Upper lobe of left lung (tissue), 6 donors: Measurements from ENCODE around the gene FRK. TPM values are rescaled to one million over a fixed set of nuclear protein-coding genes. Genes with fewer than 3 reads are reported as not detected.

Source experiments
- ATAC-seq, 2 donors: fragments of 200-7000 bp; cut with Tn5 transposase; one replicate each; pipeline ENCODE4 v1.9.1; 2022; ENCODE audit warnings: mild to moderate bottlenecking in 2 of 2, moderate library complexity in 2 of 2; ENCODE audit not compliant: low FRiP score in 2 of 2
- DNase-seq, 2 donors: peaks; one replicate each; pipeline ENCODE4 v3.0.0-alpha.2; 2019 to 2020
- H3K27ac ChIP-seq, 4 donors: fragments of 200-600 bp; sonication (generic); one replicate each; pipeline ENCODE4 v1.5.1; 2016 to 2019
- H3K27me3 ChIP-seq, 4 donors: fragments of 200-600 bp; sonication (generic); one replicate each; pipeline ENCODE4 v1.5.1; 2017 to 2019
- H3K36me3 ChIP-seq, 4 donors: fragments of 200-600 bp; sonication (generic); one replicate each; pipeline ENCODE4 v1.5.1; 2016 to 2019
- H3K4me1 ChIP-seq, 4 donors: fragments of 200-600 bp; sonication (generic); one replicate each; pipeline ENCODE4 v1.5.1; 2018 to 2019
- H3K4me3 ChIP-seq, 4 donors: fragments of 200-600 bp; sonication (generic); one replicate each; pipeline ENCODE4 v1.5.1; 2017 to 2019; ENCODE audit warnings: mild to moderate bottlenecking in 2 of 4, moderate library complexity in 1 of 4
- H3K9me3 ChIP-seq, 4 donors: fragments of 200-600 bp; sonication (generic); one replicate each; pipeline ENCODE4 v1.5.1; 2018 to 2019
- EP300 ChIP-seq, 4 donors: sonication (generic); formaldehyde crosslinking; IDR thresholded peaks; one replicate each; pipeline ENCODE4 v1.5.1; 2017; ENCODE audit warnings: antibody characterized with exemption in 4 of 4, control low read depth in 2 of 4
- POLR2A ChIP-seq, 4 donors: fragments of 450-650 bp; IDR thresholded peaks; one replicate each; pipeline ENCODE4 v1.5.1; 2016 to 2017; ENCODE audit warnings: antibody characterized with exemption in 4 of 4, mild to moderate bottlenecking in 2 of 4
- POLR2AphosphoS5 ChIP-seq, 2 donors: sonication (generic); formaldehyde crosslinking; IDR thresholded peaks; one replicate each; pipeline ENCODE4 v1.5.1; 2017; ENCODE audit warnings: antibody characterized with exemption in 2 of 2
- WGBS, 2 donors: methylation state at CpG; one replicate each; pipeline ENCODE4 v1.1.5; 2017 to 2018; 5-methylcytosine and 5-hydroxymethylcytosine counted together
- total RNA-seq, 6 donors: library from RNA; depleted of rRNA in 4 of 6; stranded (reverse); fragments of >200 nt in 4 of 6; gene quantifications; one replicate each; pipeline versions ENCODE4 v1.1.0 to v1.2.1, GENCODE V29; 2016 to 2021
- TF ChIP-seq, protein P1 (sequence below), 6 experiments: fragments of 450-650 bp in 4 of 6; fragments of 200-600 bp in 2 of 6; sonication (generic) in 2 of 6; IDR thresholded peaks; one replicate each; pipeline ENCODE4 v1.5.1; 2016 to 2019; ENCODE audit warnings: antibody characterized with exemption in 6 of 6
- donor health status: DM: no; HTN: no; CAD: no; lungs with moderate emphysema.
- donor health status: DM: no; HTN: yes; CAD: no; lungs with severe emphysema.

FRK gene
- total RNA-seq, 6 donors from 2014 or later, result 2.2 to 9.8 (median 5.9) TPM

DNA sequence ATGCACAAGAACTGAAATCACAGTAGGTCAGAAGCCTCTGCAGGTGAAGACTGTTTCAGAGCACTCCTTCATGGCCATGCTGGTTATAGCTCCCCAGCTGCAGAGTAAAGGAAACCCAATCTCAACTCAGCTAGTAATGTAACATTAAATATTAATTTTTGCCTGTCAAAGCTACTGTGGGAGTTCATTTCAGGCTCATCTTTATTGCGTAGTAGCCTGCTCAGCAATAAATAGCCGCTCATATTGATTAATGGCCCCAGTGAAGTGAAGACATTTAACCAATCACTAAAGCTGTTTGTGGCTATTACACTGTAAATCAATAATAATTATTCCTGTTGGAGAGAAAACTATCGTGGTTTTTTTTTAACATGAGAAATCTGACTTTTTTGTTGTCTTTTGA lies 101.7 kb downstream of the FRK start:
- H3K4me3 ChIP-seq, result no peak overlapping the region
- TF ChIP-seq EP300 (IDR thresholded peaks at IDR 0.05) (no peak), POLR2AphosphoS5 (IDR thresholded peaks at IDR 0.05) (no peak), POLR2A (IDR thresholded peaks at IDR 0.05) (no peak)
- TF ChIP-seq, protein P1, sequence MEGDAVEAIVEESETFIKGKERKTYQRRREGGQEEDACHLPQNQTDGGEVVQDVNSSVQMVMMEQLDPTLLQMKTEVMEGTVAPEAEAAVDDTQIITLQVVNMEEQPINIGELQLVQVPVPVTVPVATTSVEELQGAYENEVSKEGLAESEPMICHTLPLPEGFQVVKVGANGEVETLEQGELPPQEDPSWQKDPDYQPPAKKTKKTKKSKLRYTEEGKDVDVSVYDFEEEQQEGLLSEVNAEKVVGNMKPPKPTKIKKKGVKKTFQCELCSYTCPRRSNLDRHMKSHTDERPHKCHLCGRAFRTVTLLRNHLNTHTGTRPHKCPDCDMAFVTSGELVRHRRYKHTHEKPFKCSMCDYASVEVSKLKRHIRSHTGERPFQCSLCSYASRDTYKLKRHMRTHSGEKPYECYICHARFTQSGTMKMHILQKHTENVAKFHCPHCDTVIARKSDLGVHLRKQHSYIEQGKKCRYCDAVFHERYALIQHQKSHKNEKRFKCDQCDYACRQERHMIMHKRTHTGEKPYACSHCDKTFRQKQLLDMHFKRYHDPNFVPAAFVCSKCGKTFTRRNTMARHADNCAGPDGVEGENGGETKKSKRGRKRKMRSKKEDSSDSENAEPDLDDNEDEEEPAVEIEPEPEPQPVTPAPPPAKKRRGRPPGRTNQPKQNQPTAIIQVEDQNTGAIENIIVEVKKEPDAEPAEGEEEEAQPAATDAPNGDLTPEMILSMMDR (IDR thresholded peaks at IDR 0.05), result no peak
- WGBS, 2 donors, result 90 to 95% methylated on average over 3 of the region's 3 CpGs

DNA sequence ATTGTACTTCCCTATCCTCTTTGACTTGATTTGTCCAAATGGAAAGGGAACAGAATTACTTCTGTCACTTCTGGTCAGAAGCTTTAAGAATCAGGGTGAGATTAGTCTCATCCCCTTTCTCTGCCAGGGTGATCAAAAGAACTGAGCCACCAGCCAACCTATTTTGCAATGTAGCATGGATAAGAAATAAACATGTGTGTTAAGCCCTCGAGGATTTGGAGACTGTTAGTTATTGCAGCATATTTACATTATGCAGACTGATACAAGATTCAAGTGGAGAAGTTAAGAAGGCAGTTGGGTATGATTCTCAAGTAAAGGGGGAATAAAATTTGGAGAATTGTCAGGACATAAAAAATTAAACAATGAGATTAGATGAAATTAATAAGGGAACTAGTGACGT lies 106.0 kb downstream of the FRK start:
- no peaks in the 10 kb centered on the region for H3K9me3 ChIP-seq
- H3K4me1 ChIP-seq, result no peaks in the 10 kb centered on the region
- H3K4me3 ChIP-seq, result no peak overlapping the region
- H3K36me3 ChIP-seq, result no peaks in the 10 kb centered on the region
- H3K27ac ChIP-seq, result no peak overlapping the region
- H3K27me3 ChIP-seq, result no peaks in the 10 kb centered on the region
- no peak for DNase-seq
- no peak for TF ChIP-seq POLR2AphosphoS5 (IDR thresholded peaks at IDR 0.05)
- TF ChIP-seq, protein P1 (IDR thresholded peaks at IDR 0.05), result no peak
- no peak for TF ChIP-seq POLR2A (IDR thresholded peaks at IDR 0.05)
- no peak for TF ChIP-seq EP300 (IDR thresholded peaks at IDR 0.05)
- WGBS, 2 donors, result 49 to 55% methylated on average over 2 of the region's 2 CpGs
- no peak for ATAC-seq

More for the DNA sequence above, 101.7 kb downstream of the FRK start:
- Histone ChIP-seq H3K27ac (no peak overlapping the region), H3K27me3 (no peaks in the 10 kb centered on the region), H3K36me3 (no peaks in the 10 kb centered on the region), H3K4me1 (no peaks in the 10 kb centered on the region), H3K9me3 (no peaks in the 10 kb centered on the region)
- no peak for DNase-seq
- no peak for ATAC-seq

DNA sequence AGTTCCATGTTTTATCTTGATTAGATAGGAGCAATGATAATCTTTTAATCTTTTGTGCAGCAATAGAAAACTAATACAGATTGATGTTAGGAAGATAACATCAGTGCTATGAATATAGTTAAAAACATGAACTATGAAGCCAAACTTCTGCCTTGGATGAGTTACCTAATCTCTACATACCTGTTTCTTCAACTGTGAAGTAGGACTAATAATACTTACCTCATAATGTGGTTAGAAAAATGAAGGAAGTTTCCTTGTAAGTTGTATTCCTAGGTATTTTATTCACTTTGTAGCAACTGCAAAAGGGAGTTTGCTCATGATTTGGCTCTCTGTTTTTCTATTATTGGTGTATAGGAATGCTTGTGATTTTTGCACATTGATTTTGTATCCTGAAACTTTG lies 111.9 kb downstream of the FRK start:
- Histone ChIP-seq H3K4me3 (no peak overlapping the region), H3K9me3 (no peaks in the 10 kb centered on the region), H3K4me1 (no peaks in the 10 kb centered on the region), H3K27me3 (no peaks in the 10 kb centered on the region), H3K36me3 (no peaks in the 10 kb centered on the region), H3K27ac (no peak overlapping the region)
- TF ChIP-seq, protein P1 (IDR thresholded peaks at IDR 0.05), result no peak
- DNase-seq (no peak), ATAC-seq (no peak)

DNA sequence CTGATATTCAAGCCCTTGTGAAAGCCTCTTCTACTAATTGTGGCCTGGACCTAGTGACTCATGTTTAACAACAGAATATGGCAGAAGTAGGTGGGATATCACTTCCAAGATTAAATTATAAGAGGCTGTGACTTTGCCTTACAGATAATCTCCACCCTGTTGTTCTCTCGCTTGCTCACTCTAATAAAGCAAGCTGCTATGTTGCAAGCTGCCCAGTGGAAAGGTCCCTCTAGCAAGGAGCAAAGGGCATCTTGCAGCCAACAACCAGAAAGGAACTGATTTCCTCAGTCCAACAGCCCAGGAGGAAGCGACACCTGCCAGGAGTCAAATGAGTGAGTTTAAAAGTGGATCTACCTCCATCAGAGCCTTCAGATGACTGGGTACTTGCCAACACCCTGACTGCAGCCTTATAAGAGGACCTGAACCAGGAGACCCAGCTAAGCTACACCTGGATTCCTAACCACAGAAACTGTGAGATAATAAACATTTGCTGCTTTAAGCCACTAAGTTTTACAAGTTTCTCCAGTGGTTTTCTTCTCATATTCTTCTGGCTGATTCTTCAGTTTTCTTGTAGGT lies 112.6 kb downstream of the FRK start:
- no peak for DNase-seq
- Histone ChIP-seq H3K36me3 (no peaks in the 10 kb centered on the region), H3K27ac (no peak overlapping the region), H3K4me1 (no peaks in the 10 kb centered on the region), H3K27me3 (no peaks in the 10 kb centered on the region), H3K9me3 (no peaks in the 10 kb centered on the region), H3K4me3 (no peak overlapping the region)
- WGBS, 2 donors, result 92% methylated on average over 2 of the region's 2 CpGs
- no peak for ATAC-seq
- no peak for TF ChIP-seq POLR2AphosphoS5 (IDR thresholded peaks at IDR 0.05)
- TF ChIP-seq, protein P1 (IDR thresholded peaks at IDR 0.05), result no peak
- no peak for TF ChIP-seq EP300 (IDR thresholded peaks at IDR 0.05)
- TF ChIP-seq POLR2A (IDR thresholded peaks at IDR 0.05), result no peak

DNA sequence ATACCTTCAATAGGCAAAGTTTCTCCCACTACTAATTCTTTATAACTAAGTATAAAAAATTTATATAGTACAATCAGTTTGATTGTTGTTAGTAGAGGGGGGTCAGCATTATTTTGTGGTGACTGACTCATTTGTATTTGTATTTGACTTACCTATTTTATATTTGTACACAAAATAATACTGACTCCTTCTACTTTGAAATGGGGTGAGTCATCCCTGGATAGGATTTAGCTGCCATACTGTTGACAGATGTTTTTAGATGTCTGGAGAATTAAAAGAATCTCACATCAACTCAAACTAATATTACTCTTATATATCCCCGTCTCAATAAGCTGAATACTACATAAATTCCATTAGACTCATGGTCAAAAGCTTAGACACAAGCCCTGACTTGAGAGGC lies 114.9 kb downstream of the FRK start:
- DNase-seq, result no peak
- Histone ChIP-seq H3K4me3 (no peak overlapping the region), H3K36me3 (peaks cover 0 to 4% (median 1%) of the 10 kb centered on the region in 4 donors), H3K9me3 (no peaks in the 10 kb centered on the region), H3K27ac (no peak overlapping the region), H3K27me3 (no peaks in the 10 kb centered on the region), H3K4me1 (no peaks in the 10 kb centered on the region)
- no peak for ATAC-seq
- 69 to 90% methylated on average over 1 of the region's 1 CpG for WGBS, 2 donors
- TF ChIP-seq POLR2AphosphoS5 (IDR thresholded peaks at IDR 0.05) (no peak), EP300 (IDR thresholded peaks at IDR 0.05) (no peak)
